Measurements from ENCODE around the gene WDR13. TPM values are rescaled to one million over a fixed set of nuclear protein-coding genes. Genes with fewer than 3 reads are reported as not detected.

Gene WDR13
- total RNA-seq, 4 donors from 2014 or later, result 50.5 to 86.6 (median 68.5) TPM

DNA sequence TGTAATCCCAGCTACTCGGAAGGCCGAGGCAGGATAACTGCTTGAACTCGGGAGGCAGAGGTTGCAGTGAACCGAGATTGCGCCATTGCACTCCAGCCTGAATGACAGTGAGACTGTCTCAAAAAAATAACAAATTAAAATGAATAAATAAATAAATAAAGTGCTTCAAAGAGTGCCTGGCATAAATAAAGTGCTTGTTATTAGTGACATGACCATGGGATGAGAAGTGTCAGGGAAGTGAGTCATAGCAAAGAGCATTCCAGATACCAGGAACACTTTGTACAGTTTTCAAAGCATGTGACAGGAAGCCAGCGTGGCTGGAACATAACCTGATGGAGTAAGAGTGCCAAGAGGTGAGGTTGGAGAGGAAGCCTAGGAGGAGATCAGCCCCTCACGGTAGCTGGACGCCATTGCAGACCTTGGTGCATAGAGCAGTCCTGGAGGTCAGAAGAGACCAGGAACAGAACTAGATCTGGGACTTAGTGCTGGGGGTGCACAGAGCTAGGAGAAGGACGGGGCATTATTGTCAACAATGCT, 6.0 kb upstream of the WDR13 start:
- Histone ChIP-seq H3K4me3 (no peak overlapping the region), H3K36me3 (no peaks in the 10 kb centered on the region), H3K4me1 (peaks cover 0 to 16% (median 0%) of the 10 kb centered on the region in 3 donors), H3K27ac (peak overlapping the region; percentile 54 to 73 (median 62)), H3K27me3 (no peaks in the 10 kb centered on the region), H3K9me3 (no peaks in the 10 kb centered on the region)
- DNase-seq, result no peak
- peak in 1 of 6 experiments; percentile 23 for TF ChIP-seq CTCF (IDR thresholded peaks at IDR 0.05)
- TF ChIP-seq POLR2A (IDR thresholded peaks at IDR 0.05), result no peak
- WGBS, 2 donors, result 52 to 56% methylated on average over 8 to 9 of the region's 9 CpGs
- intact Hi-C loops (cut with DNase I), result no loop called here

DNA sequence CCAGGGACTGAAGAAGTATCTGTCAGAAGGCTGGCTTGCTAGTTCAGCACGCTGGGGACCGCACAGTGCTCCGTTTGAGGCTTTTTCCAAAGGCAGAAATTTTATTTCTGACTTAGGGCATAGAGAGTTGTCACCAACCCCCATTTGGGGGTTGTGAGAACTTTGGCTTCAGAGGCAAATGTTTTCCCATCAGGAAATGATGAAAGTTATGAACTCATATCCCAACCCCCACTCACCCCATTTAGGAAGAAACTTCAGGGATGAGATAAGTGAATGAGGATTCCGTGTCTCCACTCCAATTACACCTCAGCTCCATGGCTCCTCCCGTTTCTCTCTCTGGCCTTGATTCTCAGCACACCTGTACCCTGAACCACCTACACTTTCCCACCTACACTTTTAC, 4.3 kb upstream of the WDR13 start:
- H3K9me3 ChIP-seq, result no peaks in the 10 kb centered on the region
- no peak overlapping the region for H3K4me3 ChIP-seq
- WGBS, 2 donors, result 43 to 70% methylated on average over 2 to 5 of the region's 5 CpGs
- H3K36me3 ChIP-seq, result no peaks in the 10 kb centered on the region
- DNase-seq, result no peak
- H3K27ac ChIP-seq, result peak overlapping the region in 1 of 4 donors; percentile 73
- peaks cover 0 to 21% (median 0%) of the 10 kb centered on the region in 3 donors for H3K4me1 ChIP-seq
- H3K27me3 ChIP-seq, result no peaks in the 10 kb centered on the region
- intact Hi-C loops (cut with DNase I), result no loop called here
- TF ChIP-seq POLR2A (IDR thresholded peaks at IDR 0.05) (no peak), CTCF (IDR thresholded peaks at IDR 0.05) (no peak)

GRCh38 chrX:48595929-48596328, 1.4 kb upstream of the WDR13 start:
- Histone ChIP-seq H3K4me3 (no peak overlapping the region), H3K36me3 (peaks cover 5 to 24% (median 5%) of the 10 kb centered on the region in 3 donors), H3K4me1 (peaks cover 0 to 25% (median 5%) of the 10 kb centered on the region in 3 donors), H3K27ac (no peak overlapping the region), H3K9me3 (no peaks in the 10 kb centered on the region), H3K27me3 (no peaks in the 10 kb centered on the region)
- intact Hi-C loops (cut with DNase I), result no loop called here
- DNase-seq, result no peak
- 29 to 50% methylated on average over 2 of the region's 2 CpGs for WGBS, 2 donors
- TF ChIP-seq CTCF (IDR thresholded peaks at IDR 0.05) (no peak), POLR2A (IDR thresholded peaks at IDR 0.05) (no peak)

DNA sequence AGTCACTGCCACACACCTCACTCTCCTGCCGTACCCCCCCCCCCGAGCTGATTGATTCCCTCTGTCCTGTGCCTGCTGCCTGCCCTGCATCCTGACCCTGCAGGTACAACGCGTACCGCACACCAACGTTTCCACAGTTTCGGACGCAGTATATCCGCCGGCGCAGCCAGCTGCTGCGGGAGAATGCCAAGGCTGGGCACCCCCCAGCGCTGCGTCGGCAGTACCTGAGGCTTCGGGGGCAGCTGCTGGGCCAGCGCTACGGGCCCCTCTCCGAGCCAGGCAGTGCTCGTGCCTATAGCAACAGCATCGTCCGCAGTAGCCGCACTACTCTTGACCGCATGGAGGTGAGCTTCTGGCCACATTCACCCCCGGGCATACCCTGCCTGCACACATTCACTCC, 1.3 kb downstream of the WDR13 start:
- no peak for DNase-seq
- peaks cover 0 to 16% (median 5%) of the 10 kb centered on the region in 3 donors for H3K4me1 ChIP-seq
- no peak for TF ChIP-seq CTCF (IDR thresholded peaks at IDR 0.05)
- no peak for TF ChIP-seq POLR2A (IDR thresholded peaks at IDR 0.05)
- no peaks in the 10 kb centered on the region for H3K27me3 ChIP-seq
- 76 to 80% methylated on average over 7 of the region's 25 CpGs for WGBS, 2 donors
- H3K9me3 ChIP-seq, result no peaks in the 10 kb centered on the region
- H3K4me3 ChIP-seq, result peak overlapping the region; percentile 53 to 81 (median 59)
- peak overlapping the region; percentile 93 to 99 (median 96) for H3K27ac ChIP-seq
- intact Hi-C loops (cut with DNase I), result no loop called here
- H3K36me3 ChIP-seq, result peaks cover 7 to 51% (median 12%) of the 10 kb centered on the region in 3 donors

DNA sequence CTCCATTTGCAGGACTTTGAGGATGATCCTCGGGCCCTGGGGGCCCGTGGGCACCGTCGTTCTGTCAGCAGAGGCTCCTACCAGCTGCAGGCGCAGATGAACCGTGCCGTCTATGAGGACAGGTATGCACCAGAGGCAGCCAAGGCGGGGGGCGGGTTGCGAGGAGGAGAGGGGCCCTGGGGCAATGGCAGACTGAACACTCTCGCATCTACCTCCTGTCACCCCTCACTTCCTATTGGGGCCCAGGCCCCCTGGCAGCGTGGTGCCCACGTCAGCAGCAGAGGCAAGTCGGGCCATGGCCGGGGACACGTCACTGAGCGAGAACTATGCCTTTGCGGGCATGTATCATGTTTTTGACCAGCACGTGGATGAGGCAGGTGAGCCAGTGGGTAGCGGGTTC, 2.0 kb downstream of the WDR13 start:
- Histone ChIP-seq H3K9me3 (no peaks in the 10 kb centered on the region), H3K36me3 (peaks cover 10 to 58% (median 12%) of the 10 kb centered on the region in 3 donors), H3K27ac (no peak overlapping the region), H3K27me3 (no peaks in the 10 kb centered on the region), H3K4me1 (peaks cover 0 to 16% (median 5%) of the 10 kb centered on the region in 3 donors), H3K4me3 (no peak overlapping the region)
- no CpG with 5 or more reads among the region's 20 CpGs for WGBS, 2 donors
- intact Hi-C loops (cut with DNase I), result no loop called here
- TF ChIP-seq CTCF (IDR thresholded peaks at IDR 0.05) (no peak), POLR2A (IDR thresholded peaks at IDR 0.05) (no peak)
- DNase-seq, result no peak
